ENCODE data around the gene EZH1.

The EZH1 gene

DNA sequence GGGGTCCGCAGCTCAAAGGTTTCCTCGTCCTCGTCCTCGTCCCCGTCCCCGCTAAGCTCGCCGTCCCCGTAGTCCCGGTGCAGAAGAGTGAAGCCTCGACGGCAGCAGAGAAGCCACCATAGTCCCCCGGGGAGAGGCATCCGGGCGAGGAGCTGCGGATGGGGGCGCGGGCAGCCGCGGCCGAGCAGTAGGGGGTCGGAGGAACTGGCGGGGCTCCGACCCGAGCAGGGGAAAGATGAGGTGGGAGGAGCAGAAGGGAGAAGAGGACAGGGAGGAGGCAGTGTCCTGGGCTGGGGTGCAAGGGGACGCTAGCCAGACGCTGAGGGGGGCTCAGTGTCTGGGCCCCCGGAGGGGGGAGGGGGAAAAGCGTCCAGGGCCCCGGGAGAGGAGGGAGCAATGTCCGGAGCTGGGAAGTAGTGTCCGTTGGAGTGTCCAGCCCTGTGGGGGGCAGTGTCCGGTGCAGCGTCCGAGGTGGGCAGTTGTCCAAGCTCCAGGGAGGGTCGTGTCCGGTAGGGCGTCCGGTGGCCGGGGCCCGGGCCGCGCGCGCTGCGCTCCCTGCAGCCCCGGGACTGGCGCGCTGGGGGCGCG lies 68.3 kb downstream of the EZH1 start, which contains the start of gene PLEKHH3:
PLEKHH3 (minus strand) TSS at position 571 of the 588 bp plus-strand sequence; CDS start at position 140, 431 bp downstream.
- Histone ChIP-seq H3K27me3 (replicated peaks; ENCODE audit: control insufficient read depth, insufficient read depth, low read length, poor library complexity, severe bottlenecking) (peaks cover 49% of the 10 kb centered on the region), H3K36me3 (ENCODE audit: control insufficient read depth, insufficient read depth, low read length) (no peaks in the 10 kb centered on the region), H3K4me3 (ENCODE audit: insufficient read depth, low read depth, low read length, poor library complexity, severe bottlenecking) (peak within 1 kb of the TSS; percentile 76), H3K27ac (ENCODE audit: insufficient read depth, low read length, poor library complexity, severe bottlenecking) (peak within 1 kb of the TSS; percentile 63), H3K9me3 (ENCODE audit: control insufficient read depth, low read length) (no peaks in the 10 kb centered on the region), H3K4me1 (ENCODE audit: control insufficient read depth, insufficient read depth, low read length, poor library complexity, severe bottlenecking) (peaks cover 62% of the 10 kb centered on the region)
- DNase-seq = no peak

- no peaks in the 10 kb centered on the region for H3K9me3 ChIP-seq (ENCODE audit: control insufficient read depth, low read length)
- H3K4me3 ChIP-seq (ENCODE audit: insufficient read depth, low read depth, low read length, poor library complexity, severe bottlenecking) = peak overlapping the region; percentile 51
- H3K27ac ChIP-seq (ENCODE audit: insufficient read depth, low read length, poor library complexity, severe bottlenecking) = no peak overlapping the region
- no peak for DNase-seq
- peaks cover 46% of the 10 kb centered on the region for H3K27me3 ChIP-seq (replicated peaks; ENCODE audit: control insufficient read depth, insufficient read depth, low read length, poor library complexity, severe bottlenecking)
- no peaks in the 10 kb centered on the region for H3K36me3 ChIP-seq (ENCODE audit: control insufficient read depth, insufficient read depth, low read length)
- peaks cover 61% of the 10 kb centered on the region for H3K4me1 ChIP-seq (ENCODE audit: control insufficient read depth, insufficient read depth, low read length, poor library complexity, severe bottlenecking)
These were observed 68.8 kb downstream of the EZH1 start for GRCh38 chr17:42675965-42676423.

GRCh38 chr17:42675348-42675964 lies 69.4 kb downstream of the EZH1 start:
- no peak for DNase-seq
- Histone ChIP-seq H3K27me3 (replicated peaks; ENCODE audit: control insufficient read depth, insufficient read depth, low read length, poor library complexity, severe bottlenecking) (peaks cover 48% of the 10 kb centered on the region), H3K9me3 (ENCODE audit: control insufficient read depth, low read length) (no peaks in the 10 kb centered on the region), H3K36me3 (ENCODE audit: control insufficient read depth, insufficient read depth, low read length) (no peaks in the 10 kb centered on the region), H3K27ac (ENCODE audit: insufficient read depth, low read length, poor library complexity, severe bottlenecking) (no peak overlapping the region), H3K4me3 (ENCODE audit: insufficient read depth, low read depth, low read length, poor library complexity, severe bottlenecking) (peak overlapping the region; percentile 51), H3K4me1 (ENCODE audit: control insufficient read depth, insufficient read depth, low read length, poor library complexity, severe bottlenecking) (peaks cover 66% of the 10 kb centered on the region)

DNA sequence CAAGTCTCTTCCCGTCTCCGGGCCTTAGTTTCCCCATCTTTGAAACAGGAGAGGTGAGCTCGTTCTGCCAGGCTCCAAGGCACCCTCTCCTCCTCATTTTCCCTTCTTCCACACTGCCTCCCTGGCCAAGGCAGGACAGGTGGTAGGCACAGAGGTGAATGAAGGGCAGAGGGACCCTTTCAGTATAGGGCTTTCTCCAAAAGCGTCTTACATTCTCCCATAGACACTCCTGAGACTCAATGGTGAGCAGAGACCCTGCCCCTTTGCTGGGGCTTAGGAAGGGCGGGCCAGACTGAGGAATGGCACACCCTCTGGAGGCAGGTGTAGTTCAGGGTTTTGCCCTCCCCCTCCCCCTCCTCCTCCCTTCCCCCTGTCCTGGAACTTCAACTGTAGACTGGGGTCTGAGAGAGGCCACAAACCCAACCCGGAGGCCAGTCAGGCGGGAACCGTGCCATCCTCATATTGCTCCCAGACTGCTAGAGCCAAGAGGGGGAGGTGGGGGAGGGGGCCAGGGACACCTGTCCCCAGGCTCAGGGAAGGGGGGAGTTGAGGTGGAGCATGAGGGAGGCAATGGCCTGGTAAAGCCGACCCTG lies 70.0 kb downstream of the EZH1 start:
- Histone ChIP-seq H3K9me3 (ENCODE audit: control insufficient read depth, low read length) (no peaks in the 10 kb centered on the region), H3K27ac (ENCODE audit: insufficient read depth, low read length, poor library complexity, severe bottlenecking) (no peak overlapping the region), H3K27me3 (replicated peaks; ENCODE audit: control insufficient read depth, insufficient read depth, low read length, poor library complexity, severe bottlenecking) (peaks cover 48% of the 10 kb centered on the region), H3K4me3 (ENCODE audit: insufficient read depth, low read depth, low read length, poor library complexity, severe bottlenecking) (no peak overlapping the region), H3K4me1 (ENCODE audit: control insufficient read depth, insufficient read depth, low read length, poor library complexity, severe bottlenecking) (peaks cover 63% of the 10 kb centered on the region), H3K36me3 (ENCODE audit: control insufficient read depth, insufficient read depth, low read length) (no peaks in the 10 kb centered on the region)
- no peak for DNase-seq

- no peak for DNase-seq
- H3K4me1 ChIP-seq (ENCODE audit: control insufficient read depth, insufficient read depth, low read length, poor library complexity, severe bottlenecking) = peaks cover 57% of the 10 kb centered on the region
- peaks cover 48% of the 10 kb centered on the region for H3K27me3 ChIP-seq (replicated peaks; ENCODE audit: control insufficient read depth, insufficient read depth, low read length, poor library complexity, severe bottlenecking)
- no peak overlapping the region for H3K27ac ChIP-seq (ENCODE audit: insufficient read depth, low read length, poor library complexity, severe bottlenecking)
- H3K4me3 ChIP-seq (ENCODE audit: insufficient read depth, low read depth, low read length, poor library complexity, severe bottlenecking) = no peak overlapping the region
- no peaks in the 10 kb centered on the region for H3K9me3 ChIP-seq (ENCODE audit: control insufficient read depth, low read length)
- H3K36me3 ChIP-seq (ENCODE audit: control insufficient read depth, insufficient read depth, low read length) = no peaks in the 10 kb centered on the region
These were observed 70.7 kb downstream of the EZH1 start for GRCh38 chr17:42673885-42674754.

DNA sequence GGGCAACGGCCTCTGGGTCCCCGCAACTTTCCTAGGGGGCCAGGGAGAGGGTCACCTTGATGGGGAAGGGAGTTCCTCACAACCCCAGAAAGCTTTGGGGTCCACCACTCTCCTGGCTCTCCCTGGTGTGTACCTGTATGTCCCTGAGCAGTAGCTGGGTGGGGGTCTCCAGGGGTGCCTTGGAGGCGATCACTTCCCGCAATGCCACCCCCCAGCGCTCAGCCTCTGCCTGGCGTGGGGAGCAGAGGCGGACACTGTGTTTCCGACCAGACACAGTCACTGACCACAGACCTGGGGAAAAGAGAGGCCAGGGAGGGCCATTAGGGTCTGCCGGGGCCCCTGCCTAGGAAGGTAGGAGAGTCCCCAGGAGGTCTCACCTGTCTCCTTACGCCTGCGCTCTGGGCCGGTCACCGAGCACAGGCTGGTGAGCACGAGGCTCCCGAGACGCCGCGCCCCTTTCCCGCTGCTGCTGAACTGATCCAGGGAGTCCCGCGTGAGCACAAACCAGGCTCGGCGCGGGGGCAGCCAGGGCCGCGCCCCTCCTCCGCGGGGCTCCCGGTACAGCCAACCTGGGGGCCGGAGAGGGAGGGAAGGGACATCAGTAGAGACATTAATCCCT lies 71.5 kb downstream of the EZH1 start:
- no peak for DNase-seq
- H3K27ac ChIP-seq (ENCODE audit: insufficient read depth, low read length, poor library complexity, severe bottlenecking) = no peak overlapping the region
- H3K36me3 ChIP-seq (ENCODE audit: control insufficient read depth, insufficient read depth, low read length) = no peaks in the 10 kb centered on the region
- peaks cover 50% of the 10 kb centered on the region for H3K4me1 ChIP-seq (ENCODE audit: control insufficient read depth, insufficient read depth, low read length, poor library complexity, severe bottlenecking)
- no peak overlapping the region for H3K4me3 ChIP-seq (ENCODE audit: insufficient read depth, low read depth, low read length, poor library complexity, severe bottlenecking)
- H3K27me3 ChIP-seq (replicated peaks; ENCODE audit: control insufficient read depth, insufficient read depth, low read length, poor library complexity, severe bottlenecking) = peaks cover 48% of the 10 kb centered on the region
- no peaks in the 10 kb centered on the region for H3K9me3 ChIP-seq (ENCODE audit: control insufficient read depth, low read length)

GRCh38 chr17:42672038-42672437 lies 72.8 kb downstream of the EZH1 start:
- peaks cover 40% of the 10 kb centered on the region for H3K4me1 ChIP-seq (ENCODE audit: control insufficient read depth, insufficient read depth, low read length, poor library complexity, severe bottlenecking)
- peaks cover 48% of the 10 kb centered on the region for H3K27me3 ChIP-seq (replicated peaks; ENCODE audit: control insufficient read depth, insufficient read depth, low read length, poor library complexity, severe bottlenecking)
- no peak for DNase-seq
- H3K9me3 ChIP-seq (ENCODE audit: control insufficient read depth, low read length) = no peaks in the 10 kb centered on the region
- no peak overlapping the region for H3K4me3 ChIP-seq (ENCODE audit: insufficient read depth, low read depth, low read length, poor library complexity, severe bottlenecking)
- no peak overlapping the region for H3K27ac ChIP-seq (ENCODE audit: insufficient read depth, low read length, poor library complexity, severe bottlenecking)
- no peaks in the 10 kb centered on the region for H3K36me3 ChIP-seq (ENCODE audit: control insufficient read depth, insufficient read depth, low read length)

GRCh38 chr17:42670789-42671657 lies 73.8 kb downstream of the EZH1 start:
- Histone ChIP-seq H3K4me3 (ENCODE audit: insufficient read depth, low read depth, low read length, poor library complexity, severe bottlenecking) (peak overlapping the region; percentile 33), H3K36me3 (ENCODE audit: control insufficient read depth, insufficient read depth, low read length) (no peaks in the 10 kb centered on the region), H3K4me1 (ENCODE audit: control insufficient read depth, insufficient read depth, low read length, poor library complexity, severe bottlenecking) (peaks cover 32% of the 10 kb centered on the region), H3K9me3 (ENCODE audit: control insufficient read depth, low read length) (no peaks in the 10 kb centered on the region), H3K27me3 (replicated peaks; ENCODE audit: control insufficient read depth, insufficient read depth, low read length, poor library complexity, severe bottlenecking) (peaks cover 41% of the 10 kb centered on the region), H3K27ac (ENCODE audit: insufficient read depth, low read length, poor library complexity, severe bottlenecking) (no peak overlapping the region)
- no peak for DNase-seq

Data from effector memory CD4-positive, alpha-beta T cell (primary cell).